Activated CD4-positive, alpha-beta T cell treated with anti-CD3 and anti-CD28 coated beads, Interleukin-2, amount 10 ng/mL, durations not matched to agents 24 days and 14 days (primary cell): Measurements from ENCODE around the gene CTDSP1. TPM values are rescaled to one million over a fixed set of nuclear protein-coding genes. Genes with fewer than 3 reads are reported as not detected.

Experiments used
- DNase-seq: peaks from one replicate; pipeline ENCODE4 v3.0.0; 2022
- H3K27ac Mint-ChIP-seq: one replicate; pipeline ENCODE4 v1.8.0; 2022; ENCODE audit warnings: mild to moderate bottlenecking, mixed read lengths
- H3K27me3 Mint-ChIP-seq: one replicate; pipeline ENCODE4 v1.8.0; 2022; ENCODE audit warnings: mixed read lengths
- H3K36me3 Mint-ChIP-seq: one replicate; pipeline ENCODE4 v1.8.0; 2022; ENCODE audit warnings: low read depth, mild to moderate bottlenecking, mixed read lengths
- H3K4me1 Mint-ChIP-seq: one replicate; pipeline ENCODE4 v1.8.0; 2021; ENCODE audit warnings: mixed read lengths
- H3K4me3 Mint-ChIP-seq: one replicate; pipeline ENCODE4 v1.8.0; 2022; ENCODE audit warnings: mild to moderate bottlenecking, moderate library complexity, mixed read lengths
- H3K9me3 Mint-ChIP-seq: one replicate; pipeline ENCODE4 v1.8.0; 2021; ENCODE audit warnings: mixed read lengths
- intact Hi-C: fragments of 100-400 bp; cut with micrococcal nuclease; formaldehyde crosslinking; loops from one replicate; pipeline ENCODE4 v1.15.1; 2023
- total RNA-seq: library from RNA; stranded (reverse); gene quantifications from 2 replicates; pipeline ENCODE4 v1.2.3, GENCODE V29; 2022

Gene CTDSP1
- total RNA-seq, 1 donor from 2014 or later = 103 TPM

GRCh38 chr2:218398437-218399390 lies 954 bp upstream of the CTDSP1 start:
- Mint-ChIP-seq H3K27me3 (no peaks in the 10 kb centered on the region), H3K36me3 (peaks cover 17% of the 10 kb centered on the region), H3K4me3 (peak overlapping the region; percentile 83), H3K9me3 (no peaks in the 10 kb centered on the region), H3K4me1 (peaks cover 44% of the 10 kb centered on the region), H3K27ac (peak overlapping the region; percentile 92)
- intact Hi-C loops = loop anchor here (2.0 to 5.0 kb wide), 7 partner anchors 30 to 989 kb away; partner anchors contain the start of genes ARPC2, CNPPD1, DNPEP and RNF25
- peak; percentile 90 for DNase-seq

- Mint-ChIP-seq H3K9me3 (no peaks in the 10 kb centered on the region), H3K27me3 (no peaks in the 10 kb centered on the region), H3K27ac (peak overlapping the region; percentile 92), H3K36me3 (peaks cover 25% of the 10 kb centered on the region), H3K4me3 (peak overlapping the region; percentile 96), H3K4me1 (peaks cover 44% of the 10 kb centered on the region)
- peak; percentile 83 for DNase-seq
- intact Hi-C loops = no loop called here
Observed at GRCh38 chr2:218400167-218400929, 680 bp downstream of the CTDSP1 start.

- intact Hi-C loops = no loop called here
- peak; percentile 66 for DNase-seq
- Mint-ChIP-seq H3K36me3 (peaks cover 28% of the 10 kb centered on the region), H3K4me3 (peak overlapping the region; percentile 96), H3K27ac (peak overlapping the region; percentile 41), H3K27me3 (no peaks in the 10 kb centered on the region), H3K4me1 (peaks cover 47% of the 10 kb centered on the region), H3K9me3 (no peaks in the 10 kb centered on the region)
Observed at GRCh38 chr2:218400930-218401881, 1.5 kb downstream of the CTDSP1 start.

- peaks cover 50% of the 10 kb centered on the region for H3K4me1 Mint-ChIP-seq
- peak overlapping the region; percentile 96 for H3K4me3 Mint-ChIP-seq
- H3K27ac Mint-ChIP-seq = no peak overlapping the region
- H3K9me3 Mint-ChIP-seq = no peaks in the 10 kb centered on the region
- DNase-seq = no peak
- intact Hi-C loops = no loop called here
- peaks cover 28% of the 10 kb centered on the region for H3K36me3 Mint-ChIP-seq
- H3K27me3 Mint-ChIP-seq = no peaks in the 10 kb centered on the region
Observed at GRCh38 chr2:218401890-218402289, 2.2 kb downstream of the CTDSP1 start.

GRCh38 chr2:218402491-218402901 lies 2.8 kb downstream of the CTDSP1 start:
- H3K27me3 Mint-ChIP-seq = no peaks in the 10 kb centered on the region

GRCh38 chr2:218402911-218403411 lies 3.3 kb downstream of the CTDSP1 start:
- no peaks in the 10 kb centered on the region for H3K9me3 Mint-ChIP-seq
- no peaks in the 10 kb centered on the region for H3K27me3 Mint-ChIP-seq
- no peak overlapping the region for H3K4me3 Mint-ChIP-seq
- H3K36me3 Mint-ChIP-seq = peaks cover 31% of the 10 kb centered on the region
- peaks cover 47% of the 10 kb centered on the region for H3K4me1 Mint-ChIP-seq
- H3K27ac Mint-ChIP-seq = no peak overlapping the region
- intact Hi-C loops = no loop called here
- DNase-seq = no peak

More at GRCh38 chr2:218402491-218402901, 2.8 kb downstream of the CTDSP1 start:
- Mint-ChIP-seq H3K36me3 (peaks cover 31% of the 10 kb centered on the region), H3K27ac (peak overlapping the region; percentile 34), H3K4me1 (peaks cover 50% of the 10 kb centered on the region), H3K4me3 (peak overlapping the region; percentile 44), H3K9me3 (no peaks in the 10 kb centered on the region)
- intact Hi-C loops = no loop called here
- DNase-seq = no peak

- H3K4me1 Mint-ChIP-seq = peaks cover 48% of the 10 kb centered on the region
- no peak for DNase-seq
- peaks cover 31% of the 10 kb centered on the region for H3K36me3 Mint-ChIP-seq
- H3K9me3 Mint-ChIP-seq = no peaks in the 10 kb centered on the region
- no peak overlapping the region for H3K4me3 Mint-ChIP-seq
- H3K27ac Mint-ChIP-seq = peak overlapping the region; percentile 45
- intact Hi-C loops = no loop called here
- H3K27me3 Mint-ChIP-seq = no peaks in the 10 kb centered on the region
Observed at GRCh38 chr2:218403810-218404209, 4.1 kb downstream of the CTDSP1 start.

- H3K4me1 Mint-ChIP-seq = peaks cover 48% of the 10 kb centered on the region
- peaks cover 31% of the 10 kb centered on the region for H3K36me3 Mint-ChIP-seq
- H3K27ac Mint-ChIP-seq = peak overlapping the region; percentile 45
- DNase-seq = no peak
- H3K9me3 Mint-ChIP-seq = no peaks in the 10 kb centered on the region
- intact Hi-C loops = loop anchor here (5.0 kb wide), 2 partner anchors 63 to 113 kb away; no protein-coding TSS in a partner anchor
- no peak overlapping the region for H3K4me3 Mint-ChIP-seq
- H3K27me3 Mint-ChIP-seq = no peaks in the 10 kb centered on the region
Observed at GRCh38 chr2:218404351-218405085, 4.8 kb downstream of the CTDSP1 start.

GRCh38 chr2:218405086-218405745 lies 5.5 kb downstream of the CTDSP1 start:
- intact Hi-C loops = loop anchor here (5.0 kb wide), 2 partner anchors 62 to 112 kb away; no protein-coding TSS in a partner anchor
- H3K27me3 Mint-ChIP-seq = no peaks in the 10 kb centered on the region
- H3K4me3 Mint-ChIP-seq = peak overlapping the region; percentile 85
- no peak for DNase-seq
- H3K27ac Mint-ChIP-seq = peak overlapping the region; percentile 86
- peaks cover 29% of the 10 kb centered on the region for H3K36me3 Mint-ChIP-seq
- H3K4me1 Mint-ChIP-seq = peaks cover 48% of the 10 kb centered on the region
- H3K9me3 Mint-ChIP-seq = no peaks in the 10 kb centered on the region

GRCh38 chr2:218405746-218406208 lies 6.1 kb downstream of the CTDSP1 start:
- DNase-seq = peak; percentile 80
- Mint-ChIP-seq H3K27ac (peak overlapping the region; percentile 86), H3K27me3 (no peaks in the 10 kb centered on the region), H3K4me1 (peaks cover 48% of the 10 kb centered on the region), H3K4me3 (peak overlapping the region; percentile 85), H3K36me3 (peaks cover 29% of the 10 kb centered on the region), H3K9me3 (no peaks in the 10 kb centered on the region)
- intact Hi-C loops = loop anchor here (1.0 to 5.0 kb wide), 5 partner anchors 9 to 254 kb away; partner anchors contain the start of genes BCS1L, CNOT9, USP37 and ZNF142

GRCh38 chr2:218406209-218406948 lies 6.7 kb downstream of the CTDSP1 start:
- Mint-ChIP-seq H3K9me3 (no peaks in the 10 kb centered on the region), H3K27ac (peak overlapping the region; percentile 86), H3K27me3 (no peaks in the 10 kb centered on the region), H3K4me1 (peaks cover 45% of the 10 kb centered on the region), H3K36me3 (peaks cover 29% of the 10 kb centered on the region), H3K4me3 (peak overlapping the region; percentile 85)
- DNase-seq = peak; percentile 97
- intact Hi-C loops = loop anchor here (1.0 to 5.0 kb wide), 5 partner anchors 10 to 253 kb away; partner anchors contain the start of genes BCS1L, CNOT9, USP37 and ZNF142
